HG03095 (cell line): Measurements from ENCODE around the gene FBXW12.
"Not testable (repeated sequence)": the region's sequence is repeated elsewhere in the genome, so short reads cannot be mapped to it uniquely, and the experiment has no call there.

Experiments
- ATAC-seq: cut with Tn5 transposase; IDR thresholded peaks from one replicate; pipeline ENCODE4 v1.9.1; 2021; ENCODE audit warnings: moderate library complexity; ENCODE audit not compliant: unreplicated experiment

The FBXW12 gene

GRCh38 chr3:48371651-48372376, at the start of gene FBXW12:
FBXW12 (plus strand) TSS chr3:48372219; CDS start chr3:48372768, 549 bp downstream.
- ATAC-seq = no peak

- not testable (repeated sequence) for ATAC-seq
Measured at GRCh38 chr3:48331706-48332435, 40.1 kb upstream of the FBXW12 start.

GRCh38 chr3:48333346-48334245, 38.4 kb upstream of the FBXW12 start, which contains the start of gene SPINK8:
SPINK8 (minus strand) TSS chr3:48333661; CDS start chr3:48328341, 5,320 bp downstream.
- ATAC-seq = not testable (repeated sequence)

GRCh38 chr3:48334605-48335004, 37.4 kb upstream of the FBXW12 start:
- no peak for ATAC-seq

- ATAC-seq = not testable (repeated sequence)
Measured at GRCh38 chr3:48335286-48335685, 36.7 kb upstream of the FBXW12 start.

GRCh38 chr3:48337536-48337935, 34.5 kb upstream of the FBXW12 start:
- not testable (repeated sequence) for ATAC-seq

GRCh38 chr3:48338635-48339034, 33.4 kb upstream of the FBXW12 start:
- no peak for ATAC-seq

- ATAC-seq = no peak
Measured at GRCh38 chr3:48343432-48343831, 28.6 kb upstream of the FBXW12 start.

- no peak for ATAC-seq
Measured at GRCh38 chr3:48344867-48345507, 27.0 kb upstream of the FBXW12 start.

- ATAC-seq = no peak
Measured at GRCh38 chr3:48345946-48346572, 26.0 kb upstream of the FBXW12 start.

GRCh38 chr3:48347500-48347899, 24.5 kb upstream of the FBXW12 start:
- ATAC-seq = no peak

GRCh38 chr3:48352546-48352945, 19.5 kb upstream of the FBXW12 start:
- no peak for ATAC-seq

GRCh38 chr3:48353987-48354386, 18.0 kb upstream of the FBXW12 start:
- no peak for ATAC-seq

GRCh38 chr3:48356419-48356818, 15.6 kb upstream of the FBXW12 start:
- no peak for ATAC-seq

- no peak for ATAC-seq
Measured at GRCh38 chr3:48361928-48362327, 10.1 kb upstream of the FBXW12 start.

GRCh38 chr3:48364840-48365239, 7.2 kb upstream of the FBXW12 start:
- ATAC-seq = no peak

GRCh38 chr3:48367201-48367600, 4.8 kb upstream of the FBXW12 start:
- ATAC-seq = no peak

GRCh38 chr3:48369693-48370332, 2.2 kb upstream of the FBXW12 start:
- no peak for ATAC-seq

GRCh38 chr3:48370333-48370713, 1.7 kb upstream of the FBXW12 start:
- ATAC-seq = no peak

- ATAC-seq = no peak
Measured at GRCh38 chr3:48372377-48372770, 355 bp downstream of the FBXW12 start.
